IMR-90 (cell line): ENCODE measurements around the gene THOC2. TPM values are rescaled to one million over a fixed set of nuclear protein-coding genes. Genes with fewer than 3 reads are reported as not detected.

Source experiments
- ATAC-seq: fragments of 200-7000 bp; cut with Tn5 transposase; 2 replicates; pipeline ENCODE4 v1.9.1; 2020; ENCODE audit warnings: low read depth, mild to moderate bottlenecking, moderate library complexity
- BruUV-seq: library from RNA; stranded (reverse); fragments of 400-500 nt; replicated peaks from 2 replicates; lab custom pipeline; 2021; lab: Mats Ljungman, UMichigan
- CTCF ChIA-PET: fragments of 300-600 bp; formaldehyde crosslinking; extraction: SDS; loops from one replicate; lab custom pipeline; 2021; ENCODE audit warnings: antibody characterized with exemption; lab: Yijun Ruan, JAX
- POLR2A ChIA-PET: fragments of 300-600 bp; sonication (Branson Sonifier 250); formaldehyde crosslinking; loops from one replicate; lab custom pipeline; 2022; ENCODE audit warnings: antibody characterized with exemption; ENCODE audit not compliant: unreplicated experiment; lab: Charles Lee
- DNase-seq: peaks from one replicate; pipeline ENCODE4 v3.0.0; 2013
- H2AFZ ChIP-seq: replicated peaks from 2 replicates; pipeline ENCODE3; 2013; ENCODE audit warnings: low read length, mild to moderate bottlenecking; ENCODE audit not compliant: poor library complexity
- H2AK5ac ChIP-seq: 2 replicates; pipeline ENCODE4 v1.6.1; 2013; ENCODE audit warnings: low read depth, low read length, inconsistent platforms
- H2AK9ac ChIP-seq: replicated peaks from 2 replicates; pipeline ENCODE3; 2013; ENCODE audit warnings: mild to moderate bottlenecking, low read depth, low read length, moderate library complexity; ENCODE audit not compliant: poor library complexity
- H2BK120ac ChIP-seq: 2 replicates; pipeline ENCODE4 v1.6.1; 2013; ENCODE audit warnings: low read depth, low read length, inconsistent platforms
- H2BK15ac ChIP-seq: 3 replicates; pipeline ENCODE4 v1.6.1; 2013; ENCODE audit warnings: low read depth, low read length, inconsistent platforms
- H2BK20ac ChIP-seq: 2 replicates; pipeline ENCODE4 v1.6.1; 2013; ENCODE audit warnings: low read depth, mild to moderate bottlenecking, inconsistent platforms, low read length, moderate library complexity
- H2BK5ac ChIP-seq: 2 replicates; pipeline ENCODE4 v1.6.1; 2013; ENCODE audit warnings: mild to moderate bottlenecking, low read depth, low read length, inconsistent platforms; ENCODE audit not compliant: poor library complexity, severe bottlenecking
- H3K14ac ChIP-seq: replicated peaks from 2 replicates; pipeline ENCODE4 v1.6.1; 2013; ENCODE audit warnings: low read depth, low read length, inconsistent platforms
- H3K18ac ChIP-seq: 2 replicates; pipeline ENCODE4 v1.6.1; 2013; ENCODE audit warnings: low read depth, low read length, control low read depth
- H3K23ac ChIP-seq: 2 replicates; pipeline ENCODE4 v1.6.1; 2013; ENCODE audit warnings: low read depth, low read length, inconsistent platforms
- H3K27ac ChIP-seq: 2 replicates; pipeline ENCODE4 v1.5.1; 2013; ENCODE audit warnings: mild to moderate bottlenecking, control low read depth, low read length; ENCODE audit not compliant: insufficient read depth
- H3K27me3 ChIP-seq: 2 replicates; pipeline ENCODE4 v1.6.1; 2013; ENCODE audit warnings: low read length; ENCODE audit not compliant: control insufficient read depth, insufficient read depth
- H3K36me3 ChIP-seq: 2 replicates; pipeline ENCODE4 v1.6.1; 2013; ENCODE audit warnings: low read length, mixed read lengths; ENCODE audit not compliant: control insufficient read depth, insufficient read depth
- H3K4ac ChIP-seq: 2 replicates; pipeline ENCODE4 v1.6.1; 2013; ENCODE audit warnings: low read depth, low read length, inconsistent platforms
- H3K4me1 ChIP-seq: 2 replicates; pipeline ENCODE4 v1.6.1; 2013; ENCODE audit warnings: low read length, mixed read lengths; ENCODE audit not compliant: control insufficient read depth, insufficient read depth
- H3K4me2 ChIP-seq: 2 replicates; pipeline ENCODE4 v1.6.1; 2013; ENCODE audit warnings: low read depth, mild to moderate bottlenecking, control low read depth, low read length, moderate library complexity
- H3K4me3 ChIP-seq: 2 replicates; pipeline ENCODE4 v1.5.1; 2013; ENCODE audit warnings: low read depth, mild to moderate bottlenecking, control low read depth, low read length, moderate library complexity; ENCODE audit not compliant: insufficient read depth
- H3K56ac ChIP-seq: 2 replicates; pipeline ENCODE4 v1.6.1; 2013; ENCODE audit warnings: low read length, inconsistent platforms; ENCODE audit not compliant: insufficient read depth; ENCODE audit errors: extremely low read depth
- H3K79me1 ChIP-seq, 2 experiments: 2 replicates each; pipeline ENCODE4 v1.6.1; 2013; ENCODE audit warnings: low read length in 2 of 2, inconsistent platforms in 1 of 2, low read depth in 1 of 2
- H3K9ac ChIP-seq: 2 replicates; pipeline ENCODE4 v1.6.1; 2013; ENCODE audit warnings: low read depth, low read length, control low read depth
- H3K9me1 ChIP-seq: 2 replicates; pipeline ENCODE4 v1.6.1; 2013; ENCODE audit warnings: low read length, inconsistent platforms; ENCODE audit not compliant: insufficient read depth
- H3K9me3 ChIP-seq: 2 replicates; pipeline ENCODE4 v1.6.1; 2013; ENCODE audit warnings: low read length; ENCODE audit not compliant: control insufficient read depth, insufficient read depth
- H4K20me1 ChIP-seq: 2 replicates; pipeline ENCODE4 v1.6.1; 2013; ENCODE audit warnings: low read length, inconsistent platforms; ENCODE audit not compliant: insufficient read depth
- H4K5ac ChIP-seq: 2 replicates; pipeline ENCODE4 v1.6.1; 2013; ENCODE audit warnings: mild to moderate bottlenecking, low read depth, low read length, control low read depth
- H4K8ac ChIP-seq, 2 experiments: 2 replicates each; pipeline ENCODE4 v1.6.1; 2013; ENCODE audit warnings: low read depth in 2 of 2, low read length in 2 of 2, control low read depth in 1 of 2, inconsistent platforms in 1 of 2
- H4K91ac ChIP-seq: 2 replicates; pipeline ENCODE4 v1.6.1; 2013; ENCODE audit warnings: low read depth, low read length, inconsistent platforms; ENCODE audit not compliant: insufficient read depth
- BHLHE40 ChIP-seq: fragments of 150-350 bp; IDR thresholded peaks from 2 replicates; pipeline ENCODE4 v1.6.1; 2016; ENCODE audit warnings: mild to moderate bottlenecking, low read depth, low read length
- CEBPB ChIP-seq: IDR thresholded peaks from 2 replicates; pipeline ENCODE4 v1.6.1; 2012; ENCODE audit warnings: low read depth, low read length, improper control_type of control experiment
- CHD1 ChIP-seq: IDR thresholded peaks from 2 replicates; pipeline ENCODE4 v1.6.1; 2012; ENCODE audit warnings: low read depth, low read length, improper control_type of control experiment
- ELK1 ChIP-seq: fragments of 150-350 bp; IDR thresholded peaks from 2 replicates; pipeline ENCODE4 v1.6.1; 2016; ENCODE audit warnings: low read depth, mild to moderate bottlenecking, low read length, moderate library complexity, borderline replicate concordance
- FOS ChIP-seq: fragments of 150-350 bp; IDR thresholded peaks from 2 replicates; pipeline ENCODE4 v1.6.1; 2016; ENCODE audit warnings: low read depth, low read length
- MAFK ChIP-seq: IDR thresholded peaks from 2 replicates; pipeline ENCODE4 v1.6.1; 2012; ENCODE audit warnings: low read depth, low read length, improper control_type of control experiment
- MAZ ChIP-seq: IDR thresholded peaks from 2 replicates; pipeline ENCODE4 v1.6.1; 2012; ENCODE audit warnings: low read depth, mild to moderate bottlenecking, low read length, improper control_type of control experiment, moderate library complexity, borderline replicate concordance
- MXI1 ChIP-seq: IDR thresholded peaks from 2 replicates; pipeline ENCODE4 v1.6.1; 2012; ENCODE audit warnings: low read depth, mild to moderate bottlenecking, low read length, moderate library complexity, borderline replicate concordance
- NFE2L2 ChIP-seq: fragments of 150-350 bp; IDR thresholded peaks from 2 replicates; pipeline ENCODE4 v1.6.1; 2016; ENCODE audit warnings: low read depth, mild to moderate bottlenecking, low read length
- POLR2A ChIP-seq: IDR thresholded peaks from 2 replicates; pipeline ENCODE4 v1.6.1; 2012; ENCODE audit warnings: mild to moderate bottlenecking, low read depth, low read length
- RAD21 ChIP-seq: IDR thresholded peaks from 2 replicates; pipeline ENCODE4 v1.6.1; 2012; ENCODE audit warnings: low read length, improper control_type of control experiment
- RCOR1 ChIP-seq: IDR thresholded peaks from 2 replicates; pipeline ENCODE4 v1.6.1; 2012; ENCODE audit warnings: mild to moderate bottlenecking, low read length, improper control_type of control experiment; ENCODE audit not compliant: insufficient replicate concordance
- RFX5 ChIP-seq: IDR thresholded peaks from 2 replicates; pipeline ENCODE4 v1.8.0; 2012; ENCODE audit warnings: low read depth, mild to moderate bottlenecking, low read length, moderate library complexity
- SMC3 ChIP-seq: fragments of 150-350 bp; IDR thresholded peaks from 2 replicates; pipeline ENCODE4 v1.6.1; 2016; ENCODE audit warnings: low read depth, mild to moderate bottlenecking, antibody characterized with exemption, low read length, moderate library complexity
- dilution Hi-C: fragments of 300-500 bp; cut with HindIII; formaldehyde crosslinking; loops from one replicate; pipeline ENCODE4 v1.14.3; 2018; ENCODE audit warnings: low sequenced_read_pairs; ENCODE audit not compliant: unreplicated experiment
- in situ Hi-C: fragments of 300-500 bp; cut with MboI; formaldehyde crosslinking; loops from 3 replicates; pipeline ENCODE4 v1.14.3; 2019; ENCODE audit warnings: low sequenced_read_pairs, inconsistent platforms, mixed read lengths
- intact Hi-C: fragments of 100-400 bp; cut with micrococcal nuclease; formaldehyde crosslinking; loops from 2 replicates; pipeline ENCODE4 v1.10.0; 2022
- polyA plus RNA-seq, 3 experiments: library from polyadenylated mRNA; depleted of rRNA; stranded (reverse); fragments of >200 nt; gene quantifications; 2 replicates each; pipeline ENCODE4 v1.2.3, GENCODE V29; 2012; ENCODE audit warnings: low replicate concordance in 1 of 3
- total RNA-seq: library from RNA; depleted of rRNA; stranded (reverse); fragments of >200 nt; gene quantifications from 2 replicates; pipeline ENCODE4 v1.2.3, GENCODE V29; 2012
- TF ChIP-seq, protein P1 (sequence below): fragments of 150-350 bp; IDR thresholded peaks from 2 replicates; pipeline ENCODE4 v1.6.1; 2017; ENCODE audit warnings: mild to moderate bottlenecking, antibody characterized with exemption, low read length, low read depth
- TF ChIP-seq, protein P2 (sequence below): conservative IDR thresholded peaks from 2 replicates; pipeline ENCODE4 v1.5.1; 2012; ENCODE audit warnings: mild to moderate bottlenecking, low read depth, low read length, improper control_type of control experiment

THOC2 gene
- total and polyA plus RNA-seq, 2 of the 4 experiments (the other 2 are of a cell fraction), result 42.9 to 58.8 TPM

GRCh38 chrX:123698979-123699520 lies 33.8 kb downstream of the THOC2 start:
- no peak overlapping the region for H4K5ac ChIP-seq
- no peak overlapping the region for H3K9ac ChIP-seq
- H2AFZ ChIP-seq, result no peak overlapping the region
- H4K20me1 ChIP-seq, result no peaks in the 10 kb centered on the region
- H2BK20ac ChIP-seq, result no peak overlapping the region
- no peak overlapping the region for H3K27ac ChIP-seq
- dilution Hi-C loops (no loop called here), intact Hi-C loops (no loop called here), in situ Hi-C loops (no loop called here)
- no peak overlapping the region for H3K4me3 ChIP-seq
- H2BK15ac ChIP-seq, result no peak overlapping the region
- H2BK120ac ChIP-seq, result no peak overlapping the region
- no peak for TF ChIP-seq MXI1
- TF ChIP-seq, protein P1, sequence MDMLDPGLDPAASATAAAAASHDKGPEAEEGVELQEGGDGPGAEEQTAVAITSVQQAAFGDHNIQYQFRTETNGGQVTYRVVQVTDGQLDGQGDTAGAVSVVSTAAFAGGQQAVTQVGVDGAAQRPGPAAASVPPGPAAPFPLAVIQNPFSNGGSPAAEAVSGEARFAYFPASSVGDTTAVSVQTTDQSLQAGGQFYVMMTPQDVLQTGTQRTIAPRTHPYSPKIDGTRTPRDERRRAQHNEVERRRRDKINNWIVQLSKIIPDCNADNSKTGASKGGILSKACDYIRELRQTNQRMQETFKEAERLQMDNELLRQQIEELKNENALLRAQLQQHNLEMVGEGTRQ, result no peak
- no peak for TF ChIP-seq CEBPB
- no peak for TF ChIP-seq MAFK
- TF ChIP-seq, protein P2, sequence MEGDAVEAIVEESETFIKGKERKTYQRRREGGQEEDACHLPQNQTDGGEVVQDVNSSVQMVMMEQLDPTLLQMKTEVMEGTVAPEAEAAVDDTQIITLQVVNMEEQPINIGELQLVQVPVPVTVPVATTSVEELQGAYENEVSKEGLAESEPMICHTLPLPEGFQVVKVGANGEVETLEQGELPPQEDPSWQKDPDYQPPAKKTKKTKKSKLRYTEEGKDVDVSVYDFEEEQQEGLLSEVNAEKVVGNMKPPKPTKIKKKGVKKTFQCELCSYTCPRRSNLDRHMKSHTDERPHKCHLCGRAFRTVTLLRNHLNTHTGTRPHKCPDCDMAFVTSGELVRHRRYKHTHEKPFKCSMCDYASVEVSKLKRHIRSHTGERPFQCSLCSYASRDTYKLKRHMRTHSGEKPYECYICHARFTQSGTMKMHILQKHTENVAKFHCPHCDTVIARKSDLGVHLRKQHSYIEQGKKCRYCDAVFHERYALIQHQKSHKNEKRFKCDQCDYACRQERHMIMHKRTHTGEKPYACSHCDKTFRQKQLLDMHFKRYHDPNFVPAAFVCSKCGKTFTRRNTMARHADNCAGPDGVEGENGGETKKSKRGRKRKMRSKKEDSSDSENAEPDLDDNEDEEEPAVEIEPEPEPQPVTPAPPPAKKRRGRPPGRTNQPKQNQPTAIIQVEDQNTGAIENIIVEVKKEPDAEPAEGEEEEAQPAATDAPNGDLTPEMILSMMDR, result no peak
- TF ChIP-seq FOS, result no peak
- no peak for TF ChIP-seq SMC3
- no peak for TF ChIP-seq MAZ
- TF ChIP-seq RCOR1, result no peak
- no peak for TF ChIP-seq BHLHE40
- no peak for TF ChIP-seq POLR2A
- TF ChIP-seq RAD21, result no peak
- no peak for TF ChIP-seq RFX5
- no peak for TF ChIP-seq ELK1
- TF ChIP-seq CHD1, result no peak
- TF ChIP-seq NFE2L2, result no peak
- H2AK9ac ChIP-seq, result no peak overlapping the region
- no peaks in the 10 kb centered on the region for H3K9me3 ChIP-seq
- no peak overlapping the region for H3K4me2 ChIP-seq
- no peaks in the 10 kb centered on the region for H3K4me1 ChIP-seq
- no peak overlapping the region for H3K23ac ChIP-seq
- BruUV-seq, result no TSS peak
- no peak overlapping the region for H3K18ac ChIP-seq
- H3K36me3 ChIP-seq, result 0 out of 2 replicates have a peak, but pooled peaks cover 1% of the 10 kb centered on the region
- H3K4ac ChIP-seq, result no peak overlapping the region
- DNase-seq, result peak; percentile 1
- no peak overlapping the region for H3K14ac ChIP-seq
- no peak overlapping the region for H4K91ac ChIP-seq
- no peak for ATAC-seq
- no peak overlapping the region for H4K8ac ChIP-seq
- H2AK5ac ChIP-seq, result no peak overlapping the region
- H3K27me3 ChIP-seq, result no peaks in the 10 kb centered on the region
- H3K79me1 ChIP-seq, result no peaks in the 10 kb centered on the region
- POLR2A ChIA-PET, result no interaction called here
- no peaks in the 10 kb centered on the region for H3K9me1 ChIP-seq
- CTCF ChIA-PET, result no interaction called here
- H2BK5ac ChIP-seq, result no peak overlapping the region
- no peak overlapping the region for H3K56ac ChIP-seq
